Thoracic aorta (tissue), 2 donors: ENCODE results near the gene KTN1. TPM values are rescaled to one million over a fixed set of nuclear protein-coding genes. Genes with fewer than 3 reads are reported as not detected.

Source experiments
- ATAC-seq: fragments of 150-250 bp; one replicate; pipeline ENCODE4 v1.8.0; 2017; ENCODE audit warnings: low read depth; ENCODE audit not compliant: insufficient number of reproducible peaks, low FRiP score
- DNase-seq: peaks from one replicate; pipeline ENCODE4 v3.0.0-alpha.2; 2020; ENCODE audit warnings: low spot score
- H3K27ac ChIP-seq, 2 donors: fragments of 200-600 bp; sonication (generic); 1 replicate in 1 of 2; 2 replicates in 1 of 2; pipeline ENCODE4 v1.5.1; 2016; ENCODE audit warnings: mild to moderate bottlenecking in 2 of 2, moderate library complexity in 2 of 2
- H3K27me3 ChIP-seq: fragments of 200-600 bp; sonication (generic); replicated peaks from 2 replicates; pipeline ENCODE4 v1.6.0; 2016; ENCODE audit warnings: mild to moderate bottlenecking; ENCODE audit not compliant: insufficient read depth
- H3K36me3 ChIP-seq: fragments of 200-600 bp; sonication (generic); one replicate; pipeline ENCODE4 v1.5.1; 2016
- H3K4me1 ChIP-seq, 2 donors: fragments of 200-600 bp; sonication (generic); 1 replicate in 1 of 2; 2 replicates in 1 of 2; pipeline versions ENCODE4 v1.5.1 to v1.6.0; 2016; ENCODE audit warnings: low read depth in 2 of 2, mild to moderate bottlenecking in 1 of 2; ENCODE audit not compliant: control insufficient read depth in 1 of 2
- H3K4me3 ChIP-seq: fragments of 200-600 bp; sonication (generic); 2 replicates; pipeline ENCODE4 v1.5.1; 2016; ENCODE audit warnings: mild to moderate bottlenecking
- H3K9me3 ChIP-seq: fragments of 200-600 bp; sonication (generic); 2 replicates; pipeline ENCODE4 v1.5.1; 2016
- total RNA-seq, 2 donors: library from RNA; depleted of rRNA; stranded (reverse); fragments of >200 nt; gene quantifications; one replicate each; pipeline versions ENCODE4 v1.1.0 to v1.2.3, GENCODE V29; 2016
- TF ChIP-seq, protein P1 (sequence below): fragments of 200-600 bp; sonication (generic); IDR thresholded peaks from one replicate; pipeline ENCODE4 v1.5.1; 2019; ENCODE audit warnings: antibody characterized with exemption

Gene KTN1
- total RNA-seq, 2 donors from 2014 or later, result 122 to 173 TPM

DNA sequence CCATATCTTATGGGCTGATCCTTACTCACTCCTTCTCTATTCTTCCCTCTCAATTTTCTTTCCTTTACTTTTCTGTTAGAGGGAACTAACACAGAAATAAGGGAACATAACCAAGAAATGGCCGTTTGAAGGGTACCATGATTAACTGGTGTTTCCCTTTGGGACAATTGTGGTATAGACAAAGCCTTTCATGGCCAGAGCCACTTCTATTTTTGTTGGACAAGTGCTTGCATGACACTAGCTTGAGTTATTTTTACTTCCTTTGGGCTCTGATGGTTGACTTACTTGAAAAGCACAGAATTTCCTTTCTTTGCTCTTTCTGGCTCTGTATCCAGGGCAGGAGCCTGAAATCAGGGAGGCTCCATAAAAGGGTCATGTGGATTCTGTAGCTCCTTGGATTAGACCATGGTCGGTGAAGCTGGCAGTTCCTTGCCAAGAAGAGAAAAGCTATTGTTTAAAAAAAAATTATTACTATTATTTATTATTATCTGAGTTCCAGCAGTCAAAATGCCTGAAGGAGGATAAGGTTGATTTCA lies 130.6 kb downstream of the KTN1 start:
- Histone ChIP-seq H3K27me3 (no peaks in the 10 kb centered on the region), H3K4me3 (no peak overlapping the region), H3K36me3 (no peaks in the 10 kb centered on the region), H3K4me1 (peaks cover 9 to 13% of the 10 kb centered on the region in 2 donors), H3K9me3 (no peaks in the 10 kb centered on the region), H3K27ac (no peak overlapping the region)
- TF ChIP-seq, protein P1, sequence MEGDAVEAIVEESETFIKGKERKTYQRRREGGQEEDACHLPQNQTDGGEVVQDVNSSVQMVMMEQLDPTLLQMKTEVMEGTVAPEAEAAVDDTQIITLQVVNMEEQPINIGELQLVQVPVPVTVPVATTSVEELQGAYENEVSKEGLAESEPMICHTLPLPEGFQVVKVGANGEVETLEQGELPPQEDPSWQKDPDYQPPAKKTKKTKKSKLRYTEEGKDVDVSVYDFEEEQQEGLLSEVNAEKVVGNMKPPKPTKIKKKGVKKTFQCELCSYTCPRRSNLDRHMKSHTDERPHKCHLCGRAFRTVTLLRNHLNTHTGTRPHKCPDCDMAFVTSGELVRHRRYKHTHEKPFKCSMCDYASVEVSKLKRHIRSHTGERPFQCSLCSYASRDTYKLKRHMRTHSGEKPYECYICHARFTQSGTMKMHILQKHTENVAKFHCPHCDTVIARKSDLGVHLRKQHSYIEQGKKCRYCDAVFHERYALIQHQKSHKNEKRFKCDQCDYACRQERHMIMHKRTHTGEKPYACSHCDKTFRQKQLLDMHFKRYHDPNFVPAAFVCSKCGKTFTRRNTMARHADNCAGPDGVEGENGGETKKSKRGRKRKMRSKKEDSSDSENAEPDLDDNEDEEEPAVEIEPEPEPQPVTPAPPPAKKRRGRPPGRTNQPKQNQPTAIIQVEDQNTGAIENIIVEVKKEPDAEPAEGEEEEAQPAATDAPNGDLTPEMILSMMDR, result no peak
- no peak for DNase-seq
- ATAC-seq, result no peak

DNA sequence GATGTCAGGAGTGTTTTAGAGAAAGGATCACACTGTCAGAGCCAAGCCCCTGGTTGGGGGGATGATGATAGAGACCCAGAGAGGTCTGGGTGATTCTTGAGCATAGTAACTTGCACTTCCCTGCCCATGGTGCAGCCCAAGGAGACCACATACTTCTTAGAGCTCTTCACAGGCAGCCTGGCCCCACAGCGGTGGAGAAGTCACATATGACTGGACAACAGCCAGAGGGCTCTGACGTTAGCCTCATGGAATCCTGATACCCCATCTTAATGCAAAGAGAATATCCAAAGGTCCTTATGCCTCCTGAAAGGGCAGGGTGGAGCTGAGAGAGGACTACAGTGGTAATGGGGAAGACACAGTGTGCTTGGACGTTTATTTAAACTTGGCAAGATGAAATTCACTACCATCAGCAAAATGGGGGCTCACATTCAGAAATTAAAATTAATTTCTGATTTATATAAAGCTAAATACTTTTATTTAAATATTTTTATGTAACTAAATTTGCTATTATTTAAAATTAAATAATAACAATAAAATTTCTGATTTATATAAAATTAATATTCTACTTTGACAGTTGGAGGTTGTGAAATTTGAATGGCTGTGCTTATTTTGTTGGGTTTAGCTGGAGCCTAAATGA lies 131.3 kb downstream of the KTN1 start:
- Histone ChIP-seq H3K27ac (no peak overlapping the region), H3K9me3 (no peaks in the 10 kb centered on the region), H3K4me1 (peaks cover 9 to 13% of the 10 kb centered on the region in 2 donors), H3K4me3 (no peak overlapping the region), H3K27me3 (no peaks in the 10 kb centered on the region), H3K36me3 (no peaks in the 10 kb centered on the region)
- DNase-seq, result no peak
- TF ChIP-seq, protein P1, result no peak
- ATAC-seq, result no peak

DNA sequence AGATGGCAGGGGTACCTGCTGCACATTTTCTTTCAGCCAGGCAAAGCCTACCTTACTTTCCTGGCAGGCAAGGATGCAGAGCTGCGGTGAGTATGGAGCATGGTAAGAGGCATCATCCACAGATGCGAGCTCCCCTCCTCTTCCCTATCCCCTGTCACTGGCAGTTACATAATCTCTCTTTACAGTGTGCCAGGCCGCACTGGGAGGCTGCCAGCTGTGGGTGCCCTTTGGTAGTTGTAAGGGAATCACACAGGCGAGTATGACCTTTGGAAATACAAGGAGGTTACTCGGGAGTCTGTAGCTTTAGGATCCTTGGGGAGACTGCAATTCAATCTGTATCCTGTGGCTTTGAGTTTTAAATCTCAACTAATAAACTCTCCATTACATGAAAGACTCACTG lies 132.5 kb downstream of the KTN1 start:
- Histone ChIP-seq H3K36me3 (no peaks in the 10 kb centered on the region), H3K9me3 (no peaks in the 10 kb centered on the region), H3K27ac (no peak overlapping the region), H3K4me3 (no peak overlapping the region), H3K27me3 (no peaks in the 10 kb centered on the region), H3K4me1 (peaks cover 9 to 11% of the 10 kb centered on the region in 2 donors)
- TF ChIP-seq, protein P1, result no peak
- ATAC-seq (no peak), DNase-seq (no peak)

DNA sequence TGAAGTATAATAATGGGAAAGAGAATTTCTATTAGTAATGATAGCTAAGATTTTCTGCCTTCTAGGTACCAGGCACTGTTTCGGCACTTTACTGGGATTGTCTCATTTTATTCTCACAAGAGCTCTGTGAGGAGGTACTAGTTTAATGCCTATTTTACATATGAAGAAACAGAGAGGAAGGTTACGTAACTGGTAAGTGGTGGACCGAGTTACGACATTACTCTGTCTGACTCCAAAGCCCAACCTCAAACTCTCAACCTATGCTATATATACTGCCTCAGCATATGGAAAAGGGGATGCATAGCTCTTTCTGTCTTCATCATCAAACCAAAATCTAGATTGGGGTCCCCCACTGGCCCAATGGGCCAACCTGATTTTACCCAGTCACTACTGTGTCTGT lies 133.5 kb downstream of the KTN1 start:
- H3K4me1 ChIP-seq, result peaks cover 8 to 9% of the 10 kb centered on the region in 2 donors

DNA sequence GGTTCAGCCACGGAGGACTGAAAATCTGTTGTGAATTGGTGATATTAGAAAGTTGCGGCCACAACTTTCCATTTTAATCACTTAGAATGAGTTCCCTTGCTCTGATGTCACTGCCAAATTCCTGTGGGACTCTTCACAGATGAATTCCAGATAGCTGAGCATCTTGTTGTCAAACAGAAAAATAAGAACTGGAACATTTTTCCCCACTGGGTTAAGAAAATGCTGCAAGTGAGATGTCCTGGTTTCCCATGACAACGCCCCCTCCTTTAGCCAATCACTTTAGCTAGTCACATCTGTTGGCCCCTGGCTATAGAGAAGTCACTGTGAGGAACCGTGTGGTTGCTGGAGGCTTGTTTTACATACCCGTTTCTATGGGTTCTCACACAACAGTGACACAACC lies 135.9 kb downstream of the KTN1 start:
- Histone ChIP-seq H3K4me3 (no peak overlapping the region), H3K4me1 (peaks cover 3 to 5% of the 10 kb centered on the region in 2 donors), H3K27me3 (no peaks in the 10 kb centered on the region), H3K9me3 (no peaks in the 10 kb centered on the region), H3K36me3 (no peaks in the 10 kb centered on the region), H3K27ac (no peak overlapping the region)
- no peak for DNase-seq
- TF ChIP-seq, protein P1, result no peak
- no peak for ATAC-seq

More for the DNA sequence above, 133.5 kb downstream of the KTN1 start:
- no peak overlapping the region for H3K27ac ChIP-seq
- no peak overlapping the region for H3K4me3 ChIP-seq
- DNase-seq (no peak), ATAC-seq (no peak)
- TF ChIP-seq, protein P1, result no peak
- H3K27me3 ChIP-seq, result no peaks in the 10 kb centered on the region
- no peaks in the 10 kb centered on the region for H3K9me3 ChIP-seq
- H3K36me3 ChIP-seq, result no peaks in the 10 kb centered on the region
